ENCODE data around the gene EYS.

- no peak for TF ChIP-seq EZH2 (IDR thresholded peaks at IDR 0.05; ENCODE audit: insufficient read depth, poor library complexity, severe bottlenecking)
- TF ChIP-seq EZH2phosphoT487 (IDR thresholded peaks at IDR 0.05; ENCODE audit: insufficient read depth, low read depth), result no peak
Measured at GRCh38 chr6:65638047-65638831, 68.8 kb downstream of the EYS start.

Measured in GM23248 (cell line).